ENCODE measurements around the gene MANSC1.
"Not testable (repeated sequence)": the region's sequence is repeated elsewhere in the genome, so short reads cannot be mapped to it uniquely, and the experiment has no call there.

Gene MANSC1

GRCh38 chr12:12365931-12366431 is 15.9 kb upstream of the MANSC1 start:
- DNase-seq (ENCODE audit: low read depth in 1 of 2, low spot score in 1 of 2), result no peak

GRCh38 chr12:12365446-12365802 is 15.4 kb upstream of the MANSC1 start:
- no peak for DNase-seq (ENCODE audit: low read depth in 1 of 2, low spot score in 1 of 2)

GRCh38 chr12:12364787-12365445 is 14.9 kb upstream of the MANSC1 start:
- DNase-seq (ENCODE audit: low read depth in 1 of 2, low spot score in 1 of 2), result no peak

- no peak for DNase-seq (ENCODE audit: low read depth in 1 of 2, low spot score in 1 of 2)
Measured at GRCh38 chr12:12358528-12358927, 8.5 kb upstream of the MANSC1 start.

- DNase-seq (ENCODE audit: low read depth in 1 of 2, low spot score in 1 of 2), result no peak
Measured at GRCh38 chr12:12357719-12358461, 7.8 kb upstream of the MANSC1 start.

GRCh38 chr12:12356896-12357718 is 7.1 kb upstream of the MANSC1 start, which contains the start of gene BORCS5:
Gene BORCS5 (plus strand): TSS chr12:12357078. CDS start chr12:12357452, 374 bp downstream.
- peak; percentile 97 to 98 for DNase-seq (ENCODE audit: low read depth in 1 of 2, low spot score in 1 of 2)

- no peak for DNase-seq (ENCODE audit: low read depth in 1 of 2, low spot score in 1 of 2)
Measured at GRCh38 chr12:12356467-12356895, 6.4 kb upstream of the MANSC1 start.

GRCh38 chr12:12353807-12354206 is 3.8 kb upstream of the MANSC1 start:
- no peak for DNase-seq (ENCODE audit: low read depth in 1 of 2, low spot score in 1 of 2)

- no peak for DNase-seq (ENCODE audit: low read depth in 1 of 2, low spot score in 1 of 2)
Measured at GRCh38 chr12:12353276-12353675, 3.2 kb upstream of the MANSC1 start.

GRCh38 chr12:12351468-12352185 is 1.6 kb upstream of the MANSC1 start:
- not testable (repeated sequence) for DNase-seq (ENCODE audit: low read depth in 1 of 2, low spot score in 1 of 2)

GRCh38 chr12:12350868-12351463 is 924 bp upstream of the MANSC1 start:
- no peak for DNase-seq (ENCODE audit: low read depth in 1 of 2, low spot score in 1 of 2)

- no peak for DNase-seq (ENCODE audit: low read depth in 1 of 2, low spot score in 1 of 2)
Measured at GRCh38 chr12:12338527-12339168, 11.4 kb downstream of the MANSC1 start.

GRCh38 chr12:12336511-12336910 is 13.5 kb downstream of the MANSC1 start:
- no peak for DNase-seq (ENCODE audit: low read depth in 1 of 2, low spot score in 1 of 2)

- no peak for DNase-seq (ENCODE audit: low read depth in 1 of 2, low spot score in 1 of 2)
Measured at GRCh38 chr12:12336049-12336411, 14.0 kb downstream of the MANSC1 start.

- DNase-seq (ENCODE audit: low read depth in 1 of 2, low spot score in 1 of 2), result peak; percentile 19 to 48
Measured at GRCh38 chr12:12334367-12335040, 15.5 kb downstream of the MANSC1 start.

- DNase-seq (ENCODE audit: low read depth in 1 of 2, low spot score in 1 of 2), result no peak
Measured at GRCh38 chr12:12333407-12334366, 16.4 kb downstream of the MANSC1 start.

- DNase-seq (ENCODE audit: low read depth in 1 of 2, low spot score in 1 of 2), result no peak
Measured at GRCh38 chr12:12331896-12332295, 18.1 kb downstream of the MANSC1 start.

- no peak for DNase-seq (ENCODE audit: low read depth in 1 of 2, low spot score in 1 of 2)
Measured at GRCh38 chr12:12331244-12331771, 18.7 kb downstream of the MANSC1 start.
